PC-3 (cell line): ENCODE measurements around the gene SPATA46.

ENCODE experiments used
- EZH2 ChIP-seq: fragments of 300-600 bp; sonication (generic); IDR thresholded peaks from one replicate; pipeline ENCODE4 v1.6.1; 2017; ENCODE audit warnings: antibody characterized with exemption, mild to moderate bottlenecking, low read length; ENCODE audit not compliant: unreplicated experiment
- TF ChIP-seq, protein P1 (sequence below): fragments of 300-600 bp; sonication (generic); conservative IDR thresholded peaks from 2 replicates; pipeline ENCODE4 v1.5.1; 2017; ENCODE audit warnings: antibody characterized with exemption, low read depth, mild to moderate bottlenecking, low read length

GRCh38 chr1:162374406-162374805 lies 2.2 kb downstream of the SPATA46 start:
- TF ChIP-seq, protein P1, sequence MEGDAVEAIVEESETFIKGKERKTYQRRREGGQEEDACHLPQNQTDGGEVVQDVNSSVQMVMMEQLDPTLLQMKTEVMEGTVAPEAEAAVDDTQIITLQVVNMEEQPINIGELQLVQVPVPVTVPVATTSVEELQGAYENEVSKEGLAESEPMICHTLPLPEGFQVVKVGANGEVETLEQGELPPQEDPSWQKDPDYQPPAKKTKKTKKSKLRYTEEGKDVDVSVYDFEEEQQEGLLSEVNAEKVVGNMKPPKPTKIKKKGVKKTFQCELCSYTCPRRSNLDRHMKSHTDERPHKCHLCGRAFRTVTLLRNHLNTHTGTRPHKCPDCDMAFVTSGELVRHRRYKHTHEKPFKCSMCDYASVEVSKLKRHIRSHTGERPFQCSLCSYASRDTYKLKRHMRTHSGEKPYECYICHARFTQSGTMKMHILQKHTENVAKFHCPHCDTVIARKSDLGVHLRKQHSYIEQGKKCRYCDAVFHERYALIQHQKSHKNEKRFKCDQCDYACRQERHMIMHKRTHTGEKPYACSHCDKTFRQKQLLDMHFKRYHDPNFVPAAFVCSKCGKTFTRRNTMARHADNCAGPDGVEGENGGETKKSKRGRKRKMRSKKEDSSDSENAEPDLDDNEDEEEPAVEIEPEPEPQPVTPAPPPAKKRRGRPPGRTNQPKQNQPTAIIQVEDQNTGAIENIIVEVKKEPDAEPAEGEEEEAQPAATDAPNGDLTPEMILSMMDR = no peak
- no peak for TF ChIP-seq EZH2
